Thoracic aorta (tissue), 2 donors: Measurements from ENCODE around the gene KLF15. TPM values are rescaled to one million over a fixed set of nuclear protein-coding genes. Genes with fewer than 3 reads are reported as not detected.

Experiments used
- ATAC-seq: fragments of 150-250 bp; one replicate; pipeline ENCODE4 v1.8.0; 2017; ENCODE audit warnings: low read depth; ENCODE audit not compliant: insufficient number of reproducible peaks, low FRiP score
- DNase-seq: peaks from one replicate; pipeline ENCODE4 v3.0.0-alpha.2; 2020; ENCODE audit warnings: low spot score
- H3K27ac ChIP-seq, 2 donors: fragments of 200-600 bp; sonication (generic); 1 replicate in 1 of 2; 2 replicates in 1 of 2; pipeline ENCODE4 v1.5.1; 2016; ENCODE audit warnings: mild to moderate bottlenecking in 2 of 2, moderate library complexity in 2 of 2
- H3K27me3 ChIP-seq: fragments of 200-600 bp; sonication (generic); replicated peaks from 2 replicates; pipeline ENCODE4 v1.6.0; 2016; ENCODE audit warnings: mild to moderate bottlenecking; ENCODE audit not compliant: insufficient read depth
- H3K36me3 ChIP-seq: fragments of 200-600 bp; sonication (generic); one replicate; pipeline ENCODE4 v1.5.1; 2016
- H3K4me1 ChIP-seq, 2 donors: fragments of 200-600 bp; sonication (generic); 1 replicate in 1 of 2; 2 replicates in 1 of 2; pipeline versions ENCODE4 v1.5.1 to v1.6.0; 2016; ENCODE audit warnings: low read depth in 2 of 2, mild to moderate bottlenecking in 1 of 2; ENCODE audit not compliant: control insufficient read depth in 1 of 2
- H3K4me3 ChIP-seq: fragments of 200-600 bp; sonication (generic); 2 replicates; pipeline ENCODE4 v1.5.1; 2016; ENCODE audit warnings: mild to moderate bottlenecking
- H3K9me3 ChIP-seq: fragments of 200-600 bp; sonication (generic); 2 replicates; pipeline ENCODE4 v1.5.1; 2016
- total RNA-seq, 2 donors: library from RNA; depleted of rRNA; stranded (reverse); fragments of >200 nt; gene quantifications; one replicate each; pipeline versions ENCODE4 v1.1.0 to v1.2.3, GENCODE V29; 2016
- TF ChIP-seq, protein P1 (sequence below): fragments of 200-600 bp; sonication (generic); IDR thresholded peaks from one replicate; pipeline ENCODE4 v1.5.1; 2019; ENCODE audit warnings: antibody characterized with exemption

Gene KLF15
- total RNA-seq, 2 donors from 2014 or later = 55.7 to 90.2 TPM

DNA sequence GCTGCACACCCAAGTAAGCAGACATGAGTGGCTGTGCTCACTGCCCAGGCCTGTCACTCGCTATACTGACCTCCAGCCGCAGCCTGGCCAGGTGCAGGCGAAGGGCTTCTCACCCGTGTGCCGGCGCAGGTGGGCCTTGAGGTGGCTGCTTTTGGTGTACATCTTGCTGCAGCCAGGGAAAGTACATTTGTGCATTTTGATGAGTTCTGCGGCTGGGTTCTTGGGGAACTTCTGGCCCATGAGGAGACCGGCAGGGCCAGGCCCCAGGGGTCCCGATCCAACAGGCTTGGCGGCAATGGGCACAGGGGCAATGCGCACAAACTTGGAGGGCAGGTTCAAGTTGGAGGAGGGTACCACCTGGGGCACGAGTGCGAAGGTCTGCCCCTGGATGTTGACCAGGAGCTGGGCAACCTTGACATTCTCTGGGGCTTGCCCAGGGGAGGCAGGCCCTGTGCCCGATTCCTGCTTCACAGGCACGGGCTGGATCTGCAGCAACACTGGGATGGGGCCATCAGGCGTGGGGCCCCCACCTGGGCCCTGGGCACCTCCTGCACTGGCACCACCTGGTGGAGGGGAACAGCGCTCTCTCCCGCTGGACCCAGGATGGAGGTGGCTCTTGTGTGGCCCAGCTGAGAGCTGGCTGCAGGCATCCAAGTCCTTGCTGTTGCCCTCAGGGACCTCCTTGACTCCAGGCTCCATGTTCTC, 5.3 kb downstream of the KLF15 start:
- no peak for DNase-seq
- H3K27ac ChIP-seq = no peak overlapping the region
- H3K36me3 ChIP-seq = peaks cover 59% of the 10 kb centered on the region
- H3K4me3 ChIP-seq = no peak overlapping the region
- TF ChIP-seq, protein P1, sequence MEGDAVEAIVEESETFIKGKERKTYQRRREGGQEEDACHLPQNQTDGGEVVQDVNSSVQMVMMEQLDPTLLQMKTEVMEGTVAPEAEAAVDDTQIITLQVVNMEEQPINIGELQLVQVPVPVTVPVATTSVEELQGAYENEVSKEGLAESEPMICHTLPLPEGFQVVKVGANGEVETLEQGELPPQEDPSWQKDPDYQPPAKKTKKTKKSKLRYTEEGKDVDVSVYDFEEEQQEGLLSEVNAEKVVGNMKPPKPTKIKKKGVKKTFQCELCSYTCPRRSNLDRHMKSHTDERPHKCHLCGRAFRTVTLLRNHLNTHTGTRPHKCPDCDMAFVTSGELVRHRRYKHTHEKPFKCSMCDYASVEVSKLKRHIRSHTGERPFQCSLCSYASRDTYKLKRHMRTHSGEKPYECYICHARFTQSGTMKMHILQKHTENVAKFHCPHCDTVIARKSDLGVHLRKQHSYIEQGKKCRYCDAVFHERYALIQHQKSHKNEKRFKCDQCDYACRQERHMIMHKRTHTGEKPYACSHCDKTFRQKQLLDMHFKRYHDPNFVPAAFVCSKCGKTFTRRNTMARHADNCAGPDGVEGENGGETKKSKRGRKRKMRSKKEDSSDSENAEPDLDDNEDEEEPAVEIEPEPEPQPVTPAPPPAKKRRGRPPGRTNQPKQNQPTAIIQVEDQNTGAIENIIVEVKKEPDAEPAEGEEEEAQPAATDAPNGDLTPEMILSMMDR = no peak
- no peaks in the 10 kb centered on the region for H3K27me3 ChIP-seq
- H3K4me1 ChIP-seq = peaks cover 25 to 77% of the 10 kb centered on the region in 2 donors
- ATAC-seq = no peak
- H3K9me3 ChIP-seq = no peaks in the 10 kb centered on the region

DNA sequence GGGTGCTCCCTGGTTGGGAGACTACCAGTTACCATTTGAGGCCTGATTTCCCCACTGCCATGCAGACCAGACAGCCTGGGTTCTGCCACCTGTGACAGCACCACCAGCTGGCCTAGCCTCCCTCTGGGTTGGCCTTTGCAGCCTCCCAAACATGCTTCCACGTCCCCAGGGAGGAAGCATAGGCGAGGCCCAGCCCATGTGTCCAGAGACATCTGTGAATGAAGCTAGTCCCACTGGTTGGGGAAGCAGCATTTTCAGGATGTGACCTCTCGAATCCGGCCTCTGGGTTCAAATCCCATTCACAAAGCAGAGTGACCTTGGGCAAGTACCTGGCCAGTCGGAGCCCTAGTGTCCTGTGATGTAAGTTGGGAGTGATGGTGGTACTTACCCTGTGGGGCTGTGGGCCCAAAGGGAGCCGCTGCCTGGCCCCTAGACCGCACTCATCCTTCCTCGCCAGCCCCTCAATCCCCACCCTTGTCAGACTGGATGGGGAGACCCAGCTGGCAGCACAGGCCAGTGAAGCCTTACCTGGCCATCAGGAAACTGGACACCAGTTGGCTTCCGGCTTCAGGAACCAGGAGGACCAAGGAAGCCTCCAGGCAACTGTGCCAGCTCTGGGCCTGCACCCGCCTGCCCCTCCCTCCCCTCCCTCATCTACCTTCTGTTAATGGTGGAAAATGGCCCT, 6.0 kb downstream of the KLF15 start:
- no peak overlapping the region for H3K27ac ChIP-seq
- H3K4me3 ChIP-seq = peak overlapping the region; percentile 8
- no peaks in the 10 kb centered on the region for H3K9me3 ChIP-seq
- H3K27me3 ChIP-seq = no peaks in the 10 kb centered on the region
- ATAC-seq = no peak
- DNase-seq = no peak
- TF ChIP-seq, protein P1 = no peak
- peaks cover 66% of the 10 kb centered on the region for H3K36me3 ChIP-seq
- peaks cover 25 to 83% of the 10 kb centered on the region in 2 donors for H3K4me1 ChIP-seq

DNA sequence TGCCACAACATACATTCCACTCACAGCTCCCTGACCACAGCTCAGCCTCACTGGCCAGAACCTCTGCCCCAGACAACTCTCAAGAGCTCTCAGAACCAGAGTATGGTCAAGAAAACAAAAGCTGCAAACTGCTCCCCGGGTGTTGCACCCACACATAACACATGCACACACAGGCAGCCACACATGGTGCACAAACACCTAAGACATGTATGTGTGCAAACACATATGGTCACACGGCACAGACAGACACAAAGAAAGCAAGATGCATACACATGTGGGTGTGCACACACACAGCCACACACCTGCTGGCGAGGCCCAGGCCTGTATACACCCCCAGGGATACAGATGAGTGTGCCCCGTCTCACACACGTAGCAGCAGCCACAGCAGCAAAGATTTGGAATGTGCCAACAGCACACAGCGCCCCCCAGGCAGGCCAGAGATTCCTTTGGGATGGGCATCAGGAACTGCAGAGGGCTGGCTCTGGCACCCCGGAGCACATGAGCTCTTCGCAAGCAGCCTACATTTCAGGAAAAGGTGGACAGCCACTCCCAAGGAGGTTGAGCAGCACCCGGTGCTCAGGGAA, 6.6 kb downstream of the KLF15 start:
- no peaks in the 10 kb centered on the region for H3K27me3 ChIP-seq
- peaks cover 71% of the 10 kb centered on the region for H3K36me3 ChIP-seq
- no peak for DNase-seq
- H3K4me3 ChIP-seq = no peak overlapping the region
- no peak overlapping the region for H3K27ac ChIP-seq
- no peak for ATAC-seq
- TF ChIP-seq, protein P1 = no peak
- H3K9me3 ChIP-seq = no peaks in the 10 kb centered on the region
- H3K4me1 ChIP-seq = peaks cover 25 to 87% of the 10 kb centered on the region in 2 donors

DNA sequence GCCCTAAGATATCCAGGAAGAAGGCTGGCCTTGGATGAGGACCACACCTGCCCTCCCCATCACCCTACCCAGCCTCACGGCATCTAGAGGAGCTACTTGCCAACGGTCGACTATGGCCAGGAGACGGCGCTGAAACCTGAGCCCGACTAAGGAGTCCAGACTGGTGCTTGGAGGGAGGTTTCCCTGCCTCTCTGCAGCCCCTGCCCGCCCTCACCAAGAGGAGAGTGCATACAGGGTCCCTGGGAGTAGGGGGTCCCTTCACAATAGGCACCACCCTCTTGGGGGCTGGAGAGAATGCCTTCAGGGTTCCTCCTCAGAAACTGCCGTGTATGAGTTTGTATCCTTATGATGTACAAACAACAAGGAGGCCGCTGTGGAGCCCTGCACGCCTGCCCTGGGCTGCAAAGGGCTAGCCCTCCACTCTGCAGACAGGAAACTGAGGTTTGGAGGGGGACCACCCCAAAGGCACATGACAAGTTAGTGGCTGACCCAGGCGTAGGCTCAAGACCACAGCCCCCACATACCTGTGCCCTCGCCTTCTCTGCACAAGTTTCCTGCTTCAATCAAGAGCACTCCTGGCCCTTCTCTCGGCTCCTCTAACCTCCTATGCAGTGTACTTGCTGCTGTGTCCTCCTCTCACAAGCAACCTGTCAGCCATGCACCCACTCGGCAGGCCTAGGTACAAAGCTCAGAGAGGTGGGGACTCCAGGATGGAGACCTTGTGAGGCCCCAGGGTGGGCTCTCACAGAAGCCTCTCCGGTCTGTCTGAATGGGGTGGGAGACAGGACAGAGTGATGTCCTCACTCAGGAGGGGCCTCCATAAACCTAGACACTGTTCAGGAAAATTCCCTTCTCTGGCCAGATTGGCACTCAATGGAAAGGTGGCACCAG, 7.4 kb downstream of the KLF15 start:
- TF ChIP-seq, protein P1 = no peak
- DNase-seq (no peak), ATAC-seq (no peak)
- Histone ChIP-seq H3K4me1 (peaks cover 17 to 84% of the 10 kb centered on the region in 2 donors), H3K9me3 (no peaks in the 10 kb centered on the region), H3K4me3 (no peak overlapping the region), H3K27ac (no peak overlapping the region), H3K36me3 (peaks cover 74% of the 10 kb centered on the region), H3K27me3 (no peaks in the 10 kb centered on the region)
